H1 (cell line): ENCODE data around the gene CCDC38. TPM values are rescaled to one million over a fixed set of nuclear protein-coding genes. Genes with fewer than 3 reads are reported as not detected.

Source experiments
- CTBP2 ChIP-seq: IDR thresholded peaks from 2 replicates; pipeline ENCODE4 v1.7.0; 2011; ENCODE audit warnings: borderline replicate concordance, mild to moderate bottlenecking, moderate library complexity, mixed read lengths, low read length; ENCODE audit not compliant: insufficient read depth, insufficient read length
- PHF8 ChIP-seq: fragments of 200-600 bp; sonication (generic); conservative IDR thresholded peaks from 2 replicates; pipeline ENCODE4 v1.7.1; 2012; ENCODE audit warnings: low read depth, mild to moderate bottlenecking, inconsistent platforms, low read length, moderate library complexity
- RBBP5 ChIP-seq: IDR thresholded peaks from 2 replicates; pipeline ENCODE4 v1.7.1; 2012; ENCODE audit warnings: low read depth, mild to moderate bottlenecking, inconsistent platforms, low read length, moderate library complexity, borderline replicate concordance
- RFX5 ChIP-seq: IDR thresholded peaks from 2 replicates; pipeline ENCODE4 v1.6.1; 2011; ENCODE audit warnings: low read depth, low read length, improper control_type of control experiment, borderline replicate concordance
- SIRT6 ChIP-seq: IDR thresholded peaks from one replicate; pipeline ENCODE4 v1.7.1; 2012; ENCODE audit warnings: low read length, inconsistent platforms
- ZNF274 ChIP-seq: IDR thresholded peaks from 2 replicates; pipeline ENCODE4 v1.7.0; 2012; ENCODE audit warnings: low read length, borderline replicate concordance; ENCODE audit errors: extremely low read depth
- polyA plus RNA-seq, 7 experiments: library from polyadenylated mRNA; depleted of rRNA in 3 of 7; stranded (reverse) in 5 of 7; unstranded in 2 of 7; fragments of >200 nt in 5 of 7; fragments of 200-250 nt in 2 of 7; gene quantifications; 1 replicate in 5 of 7; 2 replicates in 1 of 7; 4 replicates in 1 of 7; pipeline versions ENCODE4 v1.2.1 to v1.2.3, GENCODE V29; 2011 to 2013; ENCODE audit warnings: missing spikeins in 2 of 7, mixed read lengths in 2 of 7
- total RNA-seq: library from RNA; stranded (reverse); fragmentation: NEBNext Ultra II Directional; extraction: Animal tissue kit (Norgen Biotek cat#: 25700); gene quantifications from 2 replicates; pipeline ENCODE4 v1.2.1, GENCODE V29; 2021

Gene CCDC38
- total and polyA plus RNA-seq, 2 of the 8 experiments (the other 6 are each of a cell fraction or from before 2014, with no cell fraction given) = not detected

- TF ChIP-seq SIRT6 = no peak
- no peak for TF ChIP-seq CTBP2
- no peak for TF ChIP-seq RFX5
- TF ChIP-seq PHF8 = no peak
- TF ChIP-seq ZNF274 = no peak
- no peak for TF ChIP-seq RBBP5
Measured at GRCh38 chr12:95880895-95881294, 61.5 kb downstream of the CCDC38 start (continued).
